Right lobe of liver (tissue), 6 donors: ENCODE results near the gene LPO. TPM values are rescaled to one million over a fixed set of nuclear protein-coding genes. Genes with fewer than 3 reads are reported as not detected.

ENCODE experiments used
- ATAC-seq, 4 donors: fragments of 200-7000 bp; cut with Tn5 transposase; one replicate each; pipeline ENCODE4 v1.9.1; 2020; ENCODE audit warnings: mild to moderate bottlenecking in 4 of 4, moderate library complexity in 4 of 4
- DNase-seq, 3 donors: peaks; one replicate each; pipeline ENCODE4 v3.0.0-alpha.2; 2020
- H3K27ac ChIP-seq, 3 donors: fragments of 200-600 bp; one replicate each; pipeline ENCODE4 v1.8.0; 2022
- H3K27me3 ChIP-seq, 2 donors: fragments of 200-600 bp; one replicate each; pipeline ENCODE4 v1.8.0; 2022
- H3K36me3 ChIP-seq, 4 donors: fragments of 200-600 bp; sonication (generic) in 1 of 4; one replicate each; pipeline versions ENCODE4 v1.5.1 to v1.8.0; 2017 to 2022; ENCODE audit warnings: control low read depth in 1 of 4
- H3K4me1 ChIP-seq, 4 donors: fragments of 200-600 bp; sonication (generic) in 1 of 4; one replicate each; pipeline versions ENCODE4 v1.5.1 to v1.8.0; 2017 to 2022; ENCODE audit warnings: control low read depth in 1 of 4
- H3K4me3 ChIP-seq, 3 donors: fragments of 200-600 bp; one replicate each; pipeline ENCODE4 v1.8.0; 2022
- H3K9me3 ChIP-seq, 4 donors: fragments of 200-600 bp; sonication (generic) in 1 of 4; one replicate each; pipeline versions ENCODE4 v1.5.1 to v1.8.0; 2017 to 2022; ENCODE audit warnings: control low read depth in 1 of 4
- POLR2A ChIP-seq: fragments of 450-650 bp; IDR thresholded peaks from one replicate; pipeline ENCODE4 v1.6.1; 2017; ENCODE audit warnings: antibody characterized with exemption, mild to moderate bottlenecking
- WGBS: methylation state at CpG from one replicate; pipeline ENCODE4 v1.1.6; 2018; ENCODE audit warnings: low coverage, low lambda C conversion rate; ENCODE audit not compliant: insufficient coverage; ENCODE audit errors: missing lambda C conversion rate; 5-methylcytosine and 5-hydroxymethylcytosine counted together
- intact Hi-C, 2 donors: fragments of 100-400 bp; cut with DNase I; formaldehyde crosslinking; loops; one replicate each; pipeline versions ENCODE4 v1.11.2 to v1.14.1; 2022
- total RNA-seq, 6 experiments: library from RNA; depleted of rRNA in 2 of 6; stranded (reverse); fragments of >200 nt in 2 of 6; fragmentation: NEBNext Ultra II Directional in 3 of 6; extraction: Animal tissue kit (Norgen Biotek cat#: 25700) in 3 of 6; gene quantifications; one replicate each; pipeline versions ENCODE4 v1.1.0 to v1.2.4, GENCODE V29; 2016 to 2023
- TF ChIP-seq, protein P1 (sequence below), 4 donors: fragments of 200-600 bp in 3 of 4; fragments of 450-650 bp in 1 of 4; IDR thresholded peaks; one replicate each; pipeline versions ENCODE4 v1.5.1 to v1.8.0; 2016 to 2022; ENCODE audit warnings: antibody characterized with exemption in 4 of 4, mild to moderate bottlenecking in 2 of 4
- donor health status: DM: no; HTN: yes; CAD: no.
- donor health status: DM: no; HTN: no; CAD: no.
- donor health status: DM: no; HTN: no; CAD: no.
- donor health status: DM: no; HTN: yes; CAD: no.
- donor health status: DM: no; HTN: yes; CAD: no.

The LPO gene
- total RNA-seq, 6 experiments from 2014 or later: not detected

DNA sequence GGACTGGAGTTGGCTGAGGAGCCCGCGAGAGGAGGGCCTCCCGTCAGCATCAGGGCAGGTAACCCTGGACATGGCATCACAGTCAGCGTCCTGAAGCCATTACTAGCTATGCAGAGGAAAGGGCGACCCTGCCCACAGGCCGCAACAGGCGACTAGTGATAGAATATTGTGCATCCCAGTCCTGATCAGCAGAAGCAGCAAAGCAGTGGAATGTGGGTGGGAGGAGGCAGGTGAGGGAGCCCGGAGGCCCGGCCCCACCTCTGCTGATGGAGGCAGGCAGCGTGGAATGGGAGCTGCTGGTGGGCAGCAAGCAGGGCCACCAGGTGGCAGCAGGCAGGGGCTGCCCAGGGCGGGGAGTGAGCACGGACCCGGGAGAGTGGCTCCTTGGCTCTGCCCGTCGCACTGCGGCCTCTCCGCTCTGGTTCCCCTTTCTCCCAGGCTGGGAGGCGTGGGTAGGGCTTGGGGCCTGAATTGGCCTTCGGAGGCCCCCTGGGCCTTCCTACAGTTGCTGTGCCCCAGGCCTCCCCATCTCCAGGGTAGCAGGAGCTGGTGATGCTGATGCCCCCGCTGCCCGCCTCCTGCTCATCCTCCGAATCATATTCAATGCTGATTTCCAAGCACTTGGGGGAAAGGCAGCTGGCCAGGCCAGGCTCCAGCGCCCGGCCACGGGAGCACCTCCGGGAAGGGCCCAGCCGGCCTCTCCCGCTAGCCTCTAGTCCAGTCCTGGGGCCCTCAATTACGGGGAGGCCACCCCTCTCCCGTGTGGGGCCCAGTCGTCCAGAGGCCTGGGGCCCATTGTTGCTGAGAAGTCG, 70.0 kb downstream of the LPO start:
- no peak overlapping the region for H3K4me3 ChIP-seq
- DNase-seq: peak in 2 of 3 donors; percentile 42 to 58
- TF ChIP-seq POLR2A: no peak
- TF ChIP-seq, protein P1, sequence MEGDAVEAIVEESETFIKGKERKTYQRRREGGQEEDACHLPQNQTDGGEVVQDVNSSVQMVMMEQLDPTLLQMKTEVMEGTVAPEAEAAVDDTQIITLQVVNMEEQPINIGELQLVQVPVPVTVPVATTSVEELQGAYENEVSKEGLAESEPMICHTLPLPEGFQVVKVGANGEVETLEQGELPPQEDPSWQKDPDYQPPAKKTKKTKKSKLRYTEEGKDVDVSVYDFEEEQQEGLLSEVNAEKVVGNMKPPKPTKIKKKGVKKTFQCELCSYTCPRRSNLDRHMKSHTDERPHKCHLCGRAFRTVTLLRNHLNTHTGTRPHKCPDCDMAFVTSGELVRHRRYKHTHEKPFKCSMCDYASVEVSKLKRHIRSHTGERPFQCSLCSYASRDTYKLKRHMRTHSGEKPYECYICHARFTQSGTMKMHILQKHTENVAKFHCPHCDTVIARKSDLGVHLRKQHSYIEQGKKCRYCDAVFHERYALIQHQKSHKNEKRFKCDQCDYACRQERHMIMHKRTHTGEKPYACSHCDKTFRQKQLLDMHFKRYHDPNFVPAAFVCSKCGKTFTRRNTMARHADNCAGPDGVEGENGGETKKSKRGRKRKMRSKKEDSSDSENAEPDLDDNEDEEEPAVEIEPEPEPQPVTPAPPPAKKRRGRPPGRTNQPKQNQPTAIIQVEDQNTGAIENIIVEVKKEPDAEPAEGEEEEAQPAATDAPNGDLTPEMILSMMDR (IDR thresholded peaks at IDR 0.05): peak in 3 of 4 donors; percentile 6 to 32 (median 15)
- H3K4me1 ChIP-seq: no peaks in the 10 kb centered on the region
- no peaks in the 10 kb centered on the region for H3K36me3 ChIP-seq
- no peaks in the 10 kb centered on the region for H3K27me3 ChIP-seq
- no peaks in the 10 kb centered on the region for H3K9me3 ChIP-seq
- intact Hi-C loops: no loop called here
- H3K27ac ChIP-seq: no peak overlapping the region
- 80% methylated on average over 1 of the region's 32 CpGs for WGBS
- ATAC-seq: peak; percentile 6 to 33 (median 22)

DNA sequence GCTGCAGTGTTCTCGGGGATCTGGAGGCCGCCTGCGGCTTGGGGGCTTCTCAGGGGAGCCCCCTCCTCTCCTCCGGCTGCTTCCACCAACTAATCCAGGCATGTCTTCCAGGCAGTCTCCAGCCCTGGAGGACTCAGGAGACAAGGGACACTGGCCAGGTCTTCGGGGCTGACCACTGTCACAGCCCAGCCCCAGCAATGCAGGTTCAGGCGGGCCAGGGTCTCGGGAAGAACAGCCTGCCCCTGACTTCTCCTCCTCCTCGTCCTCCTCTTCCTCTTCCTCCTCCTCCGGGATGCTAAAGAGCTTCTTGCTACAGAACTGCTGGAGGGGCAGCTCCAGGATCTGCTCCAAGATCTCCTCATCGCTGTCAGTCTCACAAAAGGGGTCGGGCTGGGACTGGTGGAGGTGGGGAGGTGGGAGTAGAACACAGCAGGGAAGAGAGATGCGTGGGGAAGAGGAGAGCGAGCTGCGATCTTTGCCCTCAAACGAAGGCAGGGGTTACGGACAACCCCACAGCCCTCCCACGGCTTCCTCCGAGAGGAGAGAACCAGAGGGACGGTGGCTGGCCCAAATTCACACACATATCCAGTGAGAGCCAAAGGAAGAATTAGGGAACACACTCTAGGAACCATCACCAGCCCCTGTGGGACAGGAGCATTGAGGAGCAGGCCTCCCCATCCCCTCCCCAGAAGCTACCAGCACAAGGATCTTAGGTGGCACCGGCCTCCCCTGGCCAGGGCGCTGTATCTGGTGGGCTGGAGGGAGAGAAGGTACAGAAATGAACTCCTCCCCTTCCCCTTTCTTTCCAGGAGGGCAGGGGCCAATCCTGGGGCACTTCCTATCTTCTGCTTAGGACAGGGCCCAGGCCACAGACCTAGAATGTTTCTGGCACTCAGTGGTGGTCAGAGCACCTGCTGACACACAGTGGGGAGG, 70.9 kb downstream of the LPO start:
- TF ChIP-seq POLR2A: no peak
- TF ChIP-seq, protein P1 (IDR thresholded peaks at IDR 0.05): no peak
- peak in 1 of 3 donors; percentile 38 for DNase-seq
- H3K9me3 ChIP-seq: no peaks in the 10 kb centered on the region
- 74% methylated on average over 8 of the region's 21 CpGs for WGBS
- intact Hi-C loops: no loop called here
- ATAC-seq: no peak
- no peaks in the 10 kb centered on the region for H3K27me3 ChIP-seq
- H3K4me1 ChIP-seq: no peaks in the 10 kb centered on the region
- no peaks in the 10 kb centered on the region for H3K36me3 ChIP-seq
- no peak overlapping the region for H3K27ac ChIP-seq
- H3K4me3 ChIP-seq: no peak overlapping the region

DNA sequence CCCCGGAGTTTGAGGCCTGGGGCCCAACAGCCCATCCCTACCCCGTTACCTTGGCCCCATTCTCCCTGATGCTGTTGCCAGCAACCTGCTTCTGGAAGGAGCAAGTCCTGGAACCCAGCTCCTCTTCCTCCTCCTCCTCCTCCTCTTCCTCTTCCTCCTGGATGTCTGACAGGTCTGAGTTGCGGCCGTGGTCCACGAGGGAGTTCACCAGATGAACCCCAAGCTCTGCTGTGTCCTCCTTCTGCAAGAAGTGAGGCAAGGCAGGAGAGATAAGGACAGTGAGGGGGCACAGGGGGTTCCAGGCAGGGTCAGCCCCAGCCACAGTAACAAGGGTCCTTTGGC, 71.5 kb downstream of the LPO start:
- ATAC-seq (no peak), DNase-seq (peak in 1 of 3 donors; percentile 23)
- no peaks in the 10 kb centered on the region for H3K4me1 ChIP-seq
- H3K27me3 ChIP-seq: no peaks in the 10 kb centered on the region
- no peak overlapping the region for H3K4me3 ChIP-seq
- H3K27ac ChIP-seq: no peak overlapping the region
- no peaks in the 10 kb centered on the region for H3K36me3 ChIP-seq
- WGBS: 60% methylated on average over 2 of the region's 5 CpGs
- intact Hi-C loops: no loop called here
- H3K9me3 ChIP-seq: no peaks in the 10 kb centered on the region
- TF ChIP-seq POLR2A: no peak
- TF ChIP-seq, protein P1 (IDR thresholded peaks at IDR 0.05): no peak

DNA sequence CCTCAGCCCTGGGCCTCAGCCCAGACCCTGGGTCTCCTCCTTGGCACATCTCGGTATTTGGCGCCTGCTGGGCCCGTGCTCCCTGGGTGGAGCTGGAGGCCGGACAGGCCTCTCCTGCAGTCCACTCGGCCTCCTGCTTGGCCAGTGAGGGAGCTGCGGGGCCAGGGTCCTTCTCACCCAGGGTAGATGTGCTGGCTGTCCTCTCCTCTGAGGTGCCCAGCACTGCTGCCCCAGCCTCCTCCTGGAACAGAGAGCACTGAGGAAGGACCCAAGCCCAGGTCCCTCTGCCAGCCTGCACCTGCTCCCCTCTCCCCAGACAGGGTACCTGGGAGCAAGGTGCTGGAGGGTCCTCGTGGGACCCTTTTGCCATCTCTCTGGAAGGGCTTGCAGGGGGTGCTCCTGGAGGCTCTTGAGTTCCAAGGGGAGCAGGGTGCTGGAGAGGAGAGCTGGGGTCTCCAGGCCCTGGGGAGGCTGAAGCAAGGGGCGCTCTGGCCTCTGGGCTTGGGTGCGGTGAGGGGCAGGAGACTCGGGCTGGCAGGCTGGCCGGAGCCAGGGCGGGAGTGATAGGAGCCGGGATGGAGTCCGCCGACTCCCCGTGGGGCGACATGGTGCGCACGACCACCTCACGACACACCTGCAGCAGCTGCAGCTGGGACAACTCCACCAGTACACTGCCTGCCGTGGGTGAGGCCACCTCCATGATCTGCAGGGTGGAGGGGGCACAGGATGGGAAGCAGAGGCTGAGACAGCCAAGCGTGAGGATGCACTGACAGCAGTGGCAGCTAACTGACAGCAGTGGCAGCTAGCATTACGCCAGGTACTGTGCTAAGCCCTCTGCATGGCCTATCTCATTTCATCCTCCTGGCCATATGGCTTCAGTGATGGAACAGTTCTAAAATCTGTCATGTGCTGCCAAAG, 72.4 kb downstream of the LPO start:
- no peaks in the 10 kb centered on the region for H3K4me1 ChIP-seq
- no peaks in the 10 kb centered on the region for H3K9me3 ChIP-seq
- H3K4me3 ChIP-seq: no peak overlapping the region
- DNase-seq (peak in 2 of 3 donors; percentile 42 to 43), ATAC-seq (no peak)
- H3K36me3 ChIP-seq: no peaks in the 10 kb centered on the region
- 20% methylated on average over 1 of the region's 23 CpGs for WGBS
- intact Hi-C loops: no loop called here
- no peak for TF ChIP-seq POLR2A
- TF ChIP-seq, protein P1 (IDR thresholded peaks at IDR 0.05): no peak
- H3K27me3 ChIP-seq: no peaks in the 10 kb centered on the region
- no peak overlapping the region for H3K27ac ChIP-seq
